Endometrium (tissue), 2 donors: Measurements from ENCODE around the gene EPHB4.

Source experiments
- FAIRE-seq: peaks from 2 replicates; lab custom pipeline; 2012; peaks lifted over from hg19 to GRCh38; lab: Jason Lieb, UNC
- donor health status: control.
- donor health status: control.

EPHB4 gene

DNA sequence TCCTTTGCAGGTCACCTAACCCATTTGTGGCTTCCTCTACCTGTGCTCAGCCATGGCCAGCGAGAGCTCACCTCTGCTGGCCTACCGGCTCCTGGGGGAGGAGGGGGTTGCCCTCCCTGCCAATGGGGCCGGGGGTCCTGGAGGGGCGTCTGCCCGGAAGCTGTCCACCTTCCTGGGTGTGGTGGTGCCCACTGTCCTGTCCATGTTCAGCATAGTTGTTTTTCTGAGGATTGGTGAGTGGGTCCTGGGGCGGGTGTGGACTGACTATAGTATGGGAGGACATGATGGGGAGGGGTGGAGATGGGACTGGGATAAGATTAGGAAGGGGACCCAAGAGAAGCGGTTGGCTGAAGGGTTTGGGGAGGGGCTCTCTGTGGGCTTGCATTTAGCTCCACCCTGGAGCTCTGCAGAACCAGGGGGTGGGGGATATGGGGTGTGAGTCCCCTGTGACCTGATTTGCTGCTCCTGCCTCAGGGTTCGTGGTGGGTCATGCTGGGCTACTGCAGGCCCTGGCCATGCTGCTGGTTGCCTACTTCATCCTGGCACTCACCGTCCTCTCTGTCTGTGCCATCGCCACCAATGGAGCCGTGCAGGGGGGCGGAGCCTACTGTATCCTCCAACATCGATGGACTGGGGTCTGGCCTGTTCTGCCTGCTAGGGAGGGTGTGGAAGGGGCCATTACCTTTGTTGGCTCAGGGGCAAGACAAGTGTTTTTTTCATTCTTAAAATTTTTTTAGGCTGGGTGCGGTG, 27.0 kb upstream of the EPHB4 start:
- no peak for FAIRE-seq

DNA sequence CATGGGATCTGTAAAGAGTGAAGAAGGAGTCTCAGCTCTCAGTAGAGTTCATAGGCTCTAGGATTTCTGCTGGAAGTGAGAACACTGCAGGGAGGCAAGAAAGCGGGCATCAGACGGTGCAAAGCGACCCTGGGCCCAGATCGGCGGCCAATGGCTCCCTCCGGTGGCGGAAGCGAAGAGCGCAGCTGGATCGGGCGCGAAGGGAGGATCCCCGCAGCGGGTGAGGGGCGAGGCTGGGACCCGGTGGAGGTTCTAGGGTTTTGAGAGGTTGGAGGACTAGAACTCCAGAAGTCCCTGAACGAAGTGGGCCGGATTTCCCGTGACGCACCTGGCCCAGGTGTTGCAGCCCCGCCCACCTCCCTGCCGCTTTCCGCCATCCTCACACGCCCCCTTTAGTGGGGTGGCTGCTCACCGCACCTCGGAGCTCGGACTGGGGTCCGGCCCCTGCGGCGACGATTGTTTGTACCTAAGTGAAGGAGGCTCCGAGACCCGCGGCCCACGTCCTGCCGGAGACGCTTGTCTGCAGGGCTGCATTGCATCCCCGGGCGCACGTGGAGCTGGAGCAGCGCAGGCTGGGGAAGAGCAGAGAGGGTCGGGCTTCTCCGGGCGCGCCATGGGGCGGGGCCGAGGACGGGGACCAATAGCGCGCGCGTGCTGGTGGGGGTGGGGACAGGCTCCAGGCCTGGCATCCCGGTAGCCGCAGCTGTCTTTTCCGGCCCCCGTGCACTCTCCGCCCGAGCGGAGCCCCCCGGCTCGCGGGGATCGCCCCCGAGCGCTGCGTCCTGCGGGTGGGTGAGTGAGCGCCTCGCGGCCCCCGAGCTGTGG, 24.9 kb upstream of the EPHB4 start, which contains the start of gene SLC12A9:
SLC12A9 (plus strand) TSS at position 666 of the 825 bp plus-strand sequence. CDS start 1,485 bp downstream, outside the sequence.
- FAIRE-seq = peak; percentile 33

DNA sequence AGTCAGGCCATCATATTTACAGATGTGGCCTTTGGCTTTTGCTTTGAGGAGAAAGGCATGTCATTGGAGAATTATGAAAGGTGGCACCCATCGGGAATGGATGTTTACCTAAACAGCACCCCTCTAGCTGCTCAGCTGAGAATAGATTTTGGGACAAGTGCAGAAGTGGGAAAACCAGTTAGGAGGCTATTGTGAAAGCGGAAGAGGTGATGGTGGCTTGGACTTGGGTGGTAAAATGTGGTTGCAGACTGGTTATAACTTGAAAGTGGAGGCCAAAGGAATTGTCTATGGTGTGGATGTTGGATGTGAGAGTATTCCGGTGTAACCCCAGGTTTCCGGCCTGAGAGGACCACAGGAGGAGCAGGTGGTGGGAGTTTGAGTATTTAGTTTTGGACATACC, 20.0 kb upstream of the EPHB4 start:
- no peak for FAIRE-seq

DNA sequence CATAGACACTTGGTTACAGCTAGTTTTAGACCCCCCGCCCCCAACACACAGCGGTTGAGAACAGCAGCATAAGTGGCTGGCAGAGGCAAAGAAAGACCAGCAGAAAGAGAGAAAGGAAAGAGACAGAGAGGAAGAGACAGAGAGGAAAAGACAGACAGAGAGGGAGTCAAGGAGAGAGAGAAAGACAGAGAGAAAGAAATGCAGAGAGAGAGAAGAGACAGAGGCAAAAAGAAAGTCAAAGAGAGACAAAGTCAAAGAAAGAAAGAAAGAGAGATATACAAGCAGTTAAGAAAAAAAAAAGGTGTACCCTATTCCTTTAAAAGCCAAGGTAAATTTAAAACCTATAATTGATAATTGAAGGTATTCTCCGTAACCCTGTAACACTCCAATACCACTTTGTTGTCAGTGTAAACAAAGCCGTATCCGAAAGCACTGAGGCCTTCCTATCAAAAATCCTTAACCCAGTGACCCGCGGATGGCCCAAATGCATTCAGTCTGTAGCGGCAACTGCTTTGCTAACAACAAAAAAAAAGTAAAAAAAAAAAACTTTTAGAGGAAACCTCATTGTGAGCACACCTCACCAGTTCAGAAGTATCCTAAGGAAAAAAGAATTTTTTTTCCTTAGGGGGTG, 13.3 kb upstream of the EPHB4 start:
- no peak for FAIRE-seq

DNA sequence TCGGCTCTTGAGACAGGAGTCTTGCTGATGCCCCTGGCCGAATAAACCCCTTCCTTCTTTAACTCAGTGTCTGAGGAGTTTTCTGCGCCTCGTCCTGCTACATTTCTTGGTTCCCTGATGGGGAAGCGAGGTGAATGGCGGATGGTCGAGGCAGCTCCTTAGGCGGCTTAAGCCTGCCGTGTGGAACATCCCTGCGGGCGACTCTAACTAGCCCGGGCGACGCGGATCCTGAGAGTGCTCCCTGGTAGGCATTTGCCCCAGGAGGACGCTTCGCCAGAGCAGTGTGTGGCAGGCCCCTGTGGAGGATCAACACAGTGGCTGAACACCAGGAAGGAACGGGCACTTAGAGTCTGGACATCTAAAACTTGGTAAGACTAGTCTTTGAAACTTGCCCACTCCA, 12.0 kb upstream of the EPHB4 start:
- FAIRE-seq = no peak

DNA sequence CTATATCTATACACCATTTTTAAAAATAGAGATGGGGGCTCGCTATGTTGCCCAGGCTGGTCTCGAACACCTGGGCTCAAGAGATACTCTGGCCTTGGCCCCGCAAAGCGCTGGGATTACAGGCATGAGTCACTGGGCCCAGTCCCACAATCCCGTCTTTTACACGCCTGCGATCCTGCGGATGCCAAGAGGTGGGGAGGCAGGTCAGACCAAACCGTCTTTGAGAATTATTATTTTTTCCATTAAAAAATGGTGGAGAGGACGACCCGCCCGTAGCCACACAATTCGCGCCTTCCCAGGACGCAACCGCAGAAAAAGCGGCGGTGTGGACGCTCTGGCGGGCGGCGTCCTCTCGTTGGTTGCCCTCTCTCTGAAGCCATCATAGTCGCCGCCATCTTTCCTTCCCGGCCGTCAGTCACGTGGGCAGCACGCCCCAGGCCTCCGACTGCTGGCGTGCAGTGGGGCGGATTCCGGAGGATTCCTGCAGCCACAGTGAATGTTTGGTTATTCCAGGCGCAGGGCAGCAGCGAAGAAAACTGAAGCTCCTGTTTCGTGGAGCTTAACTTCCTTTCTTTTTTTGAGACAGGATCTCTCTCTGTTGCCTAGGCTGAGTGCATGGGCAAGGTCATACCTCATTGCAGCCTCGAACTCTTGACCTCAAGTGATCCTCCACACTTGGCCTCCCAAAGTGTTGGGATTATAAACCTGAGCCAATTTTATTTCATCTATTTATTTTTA, 9.9 kb upstream of the EPHB4 start:
- peak; percentile 96 for FAIRE-seq

DNA sequence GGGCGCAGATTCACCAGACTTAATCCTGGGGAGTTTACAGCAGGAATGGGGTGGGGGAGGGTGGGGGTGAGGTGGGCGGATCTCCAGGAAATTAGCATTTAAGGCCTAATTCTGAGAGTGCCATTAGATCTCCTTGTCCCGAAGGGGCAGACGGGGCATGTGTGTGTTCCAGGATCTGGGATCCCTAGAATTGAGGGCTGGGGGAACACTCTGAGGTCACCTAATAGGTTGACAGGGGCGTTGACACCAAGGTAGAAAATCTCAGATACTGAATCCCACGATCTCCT, 9.4 kb upstream of the EPHB4 start:
- no peak for FAIRE-seq

DNA sequence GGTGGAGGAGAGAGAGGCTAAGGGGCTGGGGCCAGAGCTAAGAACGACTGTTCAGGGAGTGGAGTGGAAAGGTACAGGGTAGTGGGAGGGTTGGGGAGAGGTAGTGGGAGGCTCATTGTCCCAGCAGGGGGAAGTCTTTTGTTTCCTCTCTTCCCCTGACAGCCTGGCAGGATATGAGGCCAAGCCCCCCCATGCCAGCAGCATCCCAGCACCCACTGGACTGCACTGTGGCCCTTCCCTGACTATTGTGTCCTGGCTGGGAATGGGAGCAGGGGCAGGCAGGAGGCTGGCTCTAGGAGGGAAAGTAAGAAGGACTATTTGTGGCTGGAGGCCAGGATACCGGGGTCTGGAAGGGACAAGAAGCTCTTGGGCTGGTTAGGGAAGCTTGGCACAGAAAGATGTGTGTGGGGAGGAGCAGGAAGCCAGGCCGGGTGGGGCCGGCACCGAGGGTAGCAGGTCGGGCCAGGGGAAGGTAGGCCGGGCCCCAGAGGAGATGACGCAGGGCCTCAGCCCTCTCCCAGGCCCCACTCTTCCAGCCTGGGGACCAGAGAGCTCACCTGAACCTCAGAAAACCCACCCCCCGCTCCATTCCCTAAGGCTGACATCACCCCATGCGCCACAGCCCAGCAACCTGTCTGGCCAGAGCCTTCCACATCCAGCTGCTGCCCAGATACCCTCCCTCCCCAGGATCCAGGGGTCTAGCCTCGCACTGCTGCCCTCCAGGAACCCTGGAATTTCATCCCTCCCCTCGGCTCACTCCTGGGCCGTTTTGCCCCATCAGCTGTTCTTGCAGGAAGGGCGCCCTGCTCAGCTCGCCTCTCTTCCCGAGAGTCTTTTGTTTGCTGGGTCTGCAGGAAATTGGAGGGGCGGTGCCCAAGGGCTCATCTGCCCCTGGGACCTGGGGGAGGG, 8.8 kb upstream of the EPHB4 start:
- no peak for FAIRE-seq

DNA sequence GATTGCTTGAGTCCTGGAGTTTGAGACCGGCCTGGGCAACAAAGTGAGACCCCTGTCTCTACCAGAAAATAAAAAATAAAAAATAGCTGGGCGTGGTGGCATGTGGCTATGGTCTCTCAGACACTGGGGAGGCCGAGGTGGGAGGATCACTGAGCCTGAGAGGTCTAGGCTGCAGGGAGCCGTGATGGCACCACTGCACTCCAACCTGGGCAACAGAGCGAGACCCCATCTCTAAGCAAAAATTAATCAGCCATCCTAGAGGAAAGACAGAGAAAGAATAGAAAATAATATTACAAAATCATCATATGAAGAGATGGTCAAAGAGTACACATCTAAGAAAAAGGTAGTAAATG, 4.9 kb upstream of the EPHB4 start:
- no peak for FAIRE-seq

DNA sequence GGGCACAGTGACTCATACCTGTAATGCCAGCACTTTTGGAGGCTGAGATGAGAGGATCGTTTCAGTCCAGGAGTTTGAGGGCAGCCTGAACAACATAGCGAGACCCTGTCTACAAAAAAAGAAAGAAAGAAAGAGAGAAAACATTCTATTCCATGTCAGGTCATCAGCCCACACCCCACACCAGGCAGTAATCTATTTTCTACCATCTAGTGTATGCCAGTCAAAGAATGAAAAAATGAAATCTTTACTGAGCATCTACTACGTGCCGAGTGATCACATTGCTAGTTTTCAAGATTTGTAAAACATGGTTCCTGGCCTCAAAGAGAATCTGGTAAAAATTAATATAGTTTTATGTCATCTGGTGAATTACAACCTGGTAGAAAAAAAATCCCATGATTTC, 3.1 kb upstream of the EPHB4 start:
- no peak for FAIRE-seq

DNA sequence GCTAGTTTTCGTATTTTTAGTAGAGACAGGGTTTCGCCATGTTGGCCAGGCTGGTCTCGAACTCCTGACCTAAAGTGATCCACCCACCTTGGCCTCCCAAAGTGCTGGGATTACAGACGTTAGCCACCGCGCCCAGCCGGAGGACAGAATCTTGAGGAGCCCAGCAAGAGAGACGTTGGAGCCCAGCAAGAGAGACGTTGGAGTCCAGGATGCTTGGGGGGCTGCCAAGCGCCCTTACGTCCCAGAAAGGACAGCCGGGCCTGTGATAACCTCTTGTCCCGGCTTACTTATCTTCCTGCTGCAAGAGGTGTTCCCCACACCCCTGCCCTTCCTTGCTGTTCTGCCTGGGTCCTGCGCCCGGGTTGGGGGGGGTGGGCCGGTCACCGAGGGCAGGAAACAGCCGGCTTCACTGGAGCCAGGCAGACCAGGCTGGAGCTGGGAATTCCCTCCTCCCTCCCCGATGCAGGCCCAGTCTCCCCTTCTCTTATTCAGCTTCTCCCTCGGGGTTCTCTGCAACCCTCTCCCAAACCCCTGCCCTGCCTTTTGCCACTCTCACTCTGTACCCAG, 1.9 kb upstream of the EPHB4 start:
- no peak for FAIRE-seq

DNA sequence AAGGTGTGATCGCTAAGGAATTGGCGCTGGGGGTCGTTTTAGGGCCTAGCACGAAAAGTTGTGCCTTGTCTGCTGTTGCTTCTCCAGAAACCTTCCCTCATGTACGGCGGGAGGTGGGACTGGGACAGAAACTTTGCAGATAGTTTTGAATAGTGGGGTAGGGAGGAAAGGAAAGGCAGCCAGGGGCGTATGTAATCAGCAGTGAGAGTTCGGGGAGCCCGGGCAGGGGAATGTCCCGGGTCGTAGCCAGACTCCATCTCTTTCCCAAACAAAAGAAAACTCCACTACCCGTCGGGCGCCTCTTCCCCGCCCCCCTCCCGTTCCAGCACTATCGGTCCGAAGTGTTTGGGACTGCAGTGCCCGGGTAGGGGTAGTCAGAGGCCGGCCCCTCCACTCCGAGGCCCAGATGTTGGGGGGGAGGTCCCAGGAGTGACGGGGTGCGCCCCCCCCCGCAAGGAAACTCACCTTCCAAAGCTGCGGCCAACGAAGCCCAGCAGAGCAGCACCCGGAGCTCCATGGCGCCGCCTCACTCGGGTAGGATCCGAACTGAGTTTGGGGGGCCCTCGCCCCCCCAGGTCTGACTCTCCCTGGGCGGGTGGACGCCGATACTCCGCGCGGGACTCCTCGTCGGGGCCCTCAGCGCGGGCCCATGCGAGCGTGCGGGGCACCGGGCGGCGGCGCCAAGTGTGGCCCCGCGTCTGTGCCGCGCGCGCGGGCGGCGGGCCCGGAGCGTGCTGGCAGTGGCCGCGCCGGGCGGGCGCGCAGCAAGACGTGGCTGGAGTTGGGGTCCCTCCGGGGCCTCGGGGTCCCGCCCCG, 601 bp downstream of the EPHB4 start:
- no peak for FAIRE-seq

DNA sequence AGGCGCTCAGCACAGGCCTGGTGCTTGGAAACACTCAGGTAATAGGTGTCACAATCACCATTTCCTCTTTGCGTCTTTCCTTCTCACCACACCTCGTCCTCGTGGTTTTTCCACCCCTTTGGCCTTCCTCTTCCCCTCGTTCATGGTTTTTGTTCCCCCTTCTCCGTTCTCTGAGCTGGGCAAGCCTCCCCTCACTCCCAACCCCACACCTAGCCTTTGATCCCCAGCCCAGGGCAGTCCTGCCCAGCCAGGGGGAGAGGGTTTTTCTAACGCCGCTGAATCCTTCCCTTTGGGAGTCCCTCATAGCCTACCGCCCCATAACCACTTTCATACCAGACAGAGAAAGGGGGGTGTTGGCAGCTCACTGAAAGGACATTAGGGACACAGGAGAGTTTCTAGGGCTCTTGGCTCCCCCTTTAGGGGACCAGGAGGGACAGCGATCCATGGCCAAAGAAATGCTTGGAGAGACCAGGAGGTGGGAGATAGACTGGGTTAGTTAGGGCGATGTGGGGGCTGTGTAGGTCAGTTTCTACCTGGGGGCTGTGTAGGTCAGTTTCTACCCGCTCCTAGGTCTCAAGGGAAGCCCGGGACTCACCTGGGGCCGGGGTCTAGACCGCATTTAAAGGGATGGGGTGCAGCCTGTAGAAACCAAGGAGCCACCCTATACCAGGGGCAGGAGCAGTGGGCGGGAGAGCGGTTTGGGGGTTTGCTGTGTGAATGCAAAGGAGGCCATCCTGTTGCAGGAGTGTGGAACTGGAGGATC, 1.4 kb downstream of the EPHB4 start:
- FAIRE-seq = no peak

DNA sequence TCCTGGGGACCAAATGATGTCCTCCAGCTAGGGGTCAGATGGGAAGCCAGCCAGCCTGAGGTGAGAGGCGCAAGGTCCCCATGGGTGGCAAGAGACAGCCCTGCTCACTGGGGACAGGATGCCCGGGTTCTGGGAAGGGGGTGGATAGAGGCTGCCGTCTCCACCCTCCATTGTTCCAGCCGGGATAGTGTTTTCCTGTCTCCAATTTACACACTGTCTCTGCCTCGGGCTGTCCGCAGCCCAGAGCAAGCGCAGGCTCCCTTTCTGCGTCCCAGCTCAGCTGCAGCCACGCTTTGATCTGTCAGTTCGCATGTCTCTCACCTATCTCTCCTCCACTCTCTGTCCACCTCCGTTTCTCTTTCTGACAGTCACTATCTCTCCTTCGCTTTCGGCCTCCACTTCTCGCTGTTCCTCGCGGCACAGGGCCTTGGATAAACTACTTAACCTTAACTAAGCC, 2.1 kb downstream of the EPHB4 start:
- FAIRE-seq = no peak

DNA sequence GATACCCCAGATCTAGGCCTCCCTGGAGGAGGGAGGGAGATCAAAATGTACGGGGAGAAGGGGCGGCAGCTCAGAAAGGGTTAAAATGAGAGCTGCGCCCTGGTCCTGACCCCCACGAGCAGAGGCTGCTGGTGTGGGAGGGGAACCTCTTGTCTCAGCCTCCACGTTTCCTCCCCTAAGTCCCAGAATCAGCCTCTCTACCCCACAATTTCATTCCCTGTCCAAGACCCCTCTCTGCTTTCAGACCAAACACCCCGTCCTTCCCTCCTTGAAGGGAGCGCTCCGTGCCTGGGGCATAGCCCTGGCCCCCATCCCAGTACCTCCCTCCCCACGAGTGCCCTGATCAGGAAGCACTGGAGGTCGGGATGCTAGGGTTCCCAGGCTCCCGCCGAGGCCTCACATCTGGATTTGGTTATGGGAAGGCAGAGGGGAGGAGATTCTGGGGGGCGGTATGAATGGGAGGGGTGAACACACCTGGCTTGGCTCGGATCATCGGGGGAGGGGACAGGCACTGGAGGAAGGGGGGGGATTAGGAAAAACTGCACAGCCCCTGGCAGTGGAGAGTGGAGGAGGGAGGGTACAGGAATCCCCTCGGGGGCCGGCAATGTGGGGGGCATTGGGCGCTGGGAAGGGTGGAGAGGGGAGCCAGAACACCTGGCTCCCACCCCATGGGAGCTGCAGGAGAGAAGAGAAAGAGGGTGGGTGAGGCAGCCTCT, 2.7 kb downstream of the EPHB4 start:
- FAIRE-seq = no peak

DNA sequence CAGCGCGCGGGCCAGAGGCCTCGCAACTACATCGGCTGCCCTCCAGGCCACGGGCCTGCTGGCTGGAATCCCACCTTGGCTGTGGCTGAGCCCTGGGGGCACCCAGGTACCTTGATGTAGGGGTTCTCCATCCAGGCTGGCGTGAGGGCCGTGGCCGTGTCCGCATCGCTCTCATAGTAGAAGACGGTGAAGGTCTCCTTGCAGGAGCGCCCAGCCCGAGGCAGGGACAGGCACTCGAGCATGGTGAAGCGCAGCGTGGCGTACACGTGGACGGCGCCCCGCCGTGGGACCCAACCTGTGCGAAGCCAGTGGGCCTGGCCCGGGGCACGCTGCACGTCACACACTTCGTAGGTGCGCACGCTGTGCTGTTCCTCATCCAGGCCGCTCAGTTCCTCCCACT, 3.8 kb downstream of the EPHB4 start:
- no peak for FAIRE-seq

DNA sequence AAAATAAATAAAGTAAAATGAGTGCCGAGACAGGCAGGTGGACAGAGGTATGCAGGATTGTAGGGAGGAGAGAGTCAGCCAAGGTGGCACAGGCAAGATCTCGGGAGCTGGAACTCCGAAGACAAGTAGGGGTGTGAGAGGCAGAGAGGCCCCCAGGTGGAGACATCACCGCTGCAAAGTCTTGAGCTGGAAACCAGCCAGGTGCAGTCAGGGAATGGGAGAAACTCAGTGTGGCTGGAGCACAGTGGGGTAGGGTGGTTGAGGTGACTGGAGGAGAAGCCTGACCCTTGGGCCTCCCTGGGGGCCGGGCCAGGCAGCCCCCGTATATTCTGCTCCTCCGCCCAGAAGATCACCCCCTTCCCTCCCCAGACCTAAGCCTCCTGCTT, 4.2 kb downstream of the EPHB4 start:
- no peak for FAIRE-seq

DNA sequence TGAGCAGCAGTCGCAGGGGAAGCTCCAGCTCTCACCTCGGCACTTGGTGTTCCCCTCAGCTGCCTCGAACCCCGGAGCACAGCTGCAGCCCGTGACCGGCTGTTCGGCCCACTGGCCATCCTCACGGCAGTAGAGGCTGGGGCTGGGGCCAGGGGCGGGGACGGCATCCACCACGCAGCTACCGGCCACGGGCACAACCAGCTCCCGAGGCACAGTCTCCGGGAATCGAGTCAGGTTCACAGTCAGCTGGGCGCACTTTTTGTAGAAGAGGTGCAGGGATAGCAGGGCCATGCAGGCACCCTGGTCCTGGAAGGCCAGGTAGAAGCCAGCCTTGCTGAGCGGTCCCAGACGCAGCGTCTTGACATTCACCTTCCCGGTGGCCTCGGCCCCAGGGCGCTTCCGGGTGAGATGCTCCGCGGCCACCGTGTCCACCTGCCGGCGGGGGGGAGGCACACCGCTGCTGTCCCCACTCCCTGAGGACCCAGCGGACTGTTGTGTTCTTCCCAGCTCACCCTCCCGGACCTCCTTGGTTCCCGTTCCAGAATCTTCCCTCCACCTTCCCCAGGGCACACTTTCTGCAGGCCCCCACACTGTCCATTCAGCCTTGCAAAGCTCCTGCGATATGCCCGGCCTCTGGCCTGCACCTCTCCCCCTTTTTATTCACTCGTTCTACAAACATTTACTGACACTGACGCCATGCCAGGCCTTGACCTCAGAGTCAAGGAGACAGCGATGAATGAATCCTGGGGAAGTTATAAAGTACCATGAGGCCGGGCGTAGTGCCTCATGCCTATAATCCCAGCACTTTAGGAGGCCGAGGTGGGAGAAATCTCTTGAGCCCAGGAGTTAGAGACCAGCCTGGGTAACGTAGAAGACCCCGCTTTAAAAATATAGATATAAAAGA, 4.8 kb downstream of the EPHB4 start:
- no peak for FAIRE-seq
